Large intestine (tissue), 3 donors: Measurements from ENCODE around the gene ZDHHC19. TPM values are rescaled to one million over a fixed set of nuclear protein-coding genes. Genes with fewer than 3 reads are reported as not detected.

Source experiments
- DNase-seq, 2 donors: peaks; one replicate each; pipeline versions ENCODE4 v3.0.0 to v3.0.0-alpha.2; 2013
- H3K27ac ChIP-seq: one replicate; pipeline ENCODE4 v1.5.1; 2013; ENCODE audit warnings: low read length
- H3K27me3 ChIP-seq: 2 replicates; pipeline ENCODE4 v1.6.1; 2013; ENCODE audit warnings: low read length; ENCODE audit not compliant: control insufficient read depth, insufficient read depth
- H3K36me3 ChIP-seq: 2 replicates; pipeline ENCODE4 v1.6.1; 2013; ENCODE audit warnings: low read length; ENCODE audit not compliant: control insufficient read depth, insufficient read depth
- H3K4me1 ChIP-seq: one replicate; pipeline ENCODE4 v1.6.1; 2013; ENCODE audit warnings: low read length; ENCODE audit not compliant: control insufficient read depth, insufficient read depth
- H3K4me3 ChIP-seq: one replicate; pipeline ENCODE4 v1.5.1; 2013; ENCODE audit warnings: low read length
- H3K9me3 ChIP-seq: one replicate; pipeline ENCODE4 v1.6.1; 2013; ENCODE audit warnings: mild to moderate bottlenecking, low read depth, low read length, moderate library complexity; ENCODE audit not compliant: control insufficient read depth
- WGBS: methylation state at CpG from one replicate; pipeline ENCODE4 v1.1.5; 2013; ENCODE audit warnings: low lambda C conversion rate; ENCODE audit not compliant: insufficient coverage; 5-methylcytosine and 5-hydroxymethylcytosine counted together
- polyA plus RNA-seq: library from polyadenylated mRNA; unstranded; fragments of 120-200 nt; gene quantifications from one replicate; pipeline ENCODE4 v1.2.1, GENCODE V29; 2013

ZDHHC19 gene
- polyA plus RNA-seq, 1 donor: 0.42 TPM

- DNase-seq: peak; percentile 55 to 87
- WGBS: 90% methylated on average over 2 of the region's 24 CpGs
- no peak overlapping the region for H3K4me3 ChIP-seq
- no peaks in the 10 kb centered on the region for H3K9me3 ChIP-seq
- H3K27me3 ChIP-seq: no peaks in the 10 kb centered on the region
- peak overlapping the region; percentile 30 for H3K27ac ChIP-seq
- H3K36me3 ChIP-seq: no peaks in the 10 kb centered on the region
- peaks cover 33% of the 10 kb centered on the region for H3K4me1 ChIP-seq
These were observed 47.3 kb downstream of the ZDHHC19 start for GRCh38 chr3:196163666-196164493.

GRCh38 chr3:196163212-196163611 lies 48.0 kb downstream of the ZDHHC19 start:
- Histone ChIP-seq H3K27me3 (no peaks in the 10 kb centered on the region), H3K36me3 (no peaks in the 10 kb centered on the region), H3K9me3 (no peaks in the 10 kb centered on the region), H3K27ac (peak overlapping the region; percentile 30), H3K4me1 (peaks cover 33% of the 10 kb centered on the region), H3K4me3 (no peak overlapping the region)
- no CpG with 5 or more reads among the region's 6 CpGs for WGBS
- DNase-seq: no peak

GRCh38 chr3:196162679-196163078 lies 48.5 kb downstream of the ZDHHC19 start:
- Histone ChIP-seq H3K27ac (no peak overlapping the region), H3K36me3 (no peaks in the 10 kb centered on the region), H3K4me3 (no peak overlapping the region), H3K4me1 (peaks cover 33% of the 10 kb centered on the region), H3K27me3 (no peaks in the 10 kb centered on the region), H3K9me3 (no peaks in the 10 kb centered on the region)
- DNase-seq: no peak
- WGBS: no CpG with 5 or more reads among the region's 9 CpGs

- H3K4me1 ChIP-seq: peaks cover 33% of the 10 kb centered on the region
- H3K9me3 ChIP-seq: no peaks in the 10 kb centered on the region
- no peak overlapping the region for H3K4me3 ChIP-seq
- peak overlapping the region; percentile 56 for H3K27ac ChIP-seq
- 50% methylated on average over 2 of the region's 15 CpGs for WGBS
- peak; percentile 68 to 88 for DNase-seq
- no peaks in the 10 kb centered on the region for H3K27me3 ChIP-seq
- no peaks in the 10 kb centered on the region for H3K36me3 ChIP-seq
These were observed 51.0 kb downstream of the ZDHHC19 start for GRCh38 chr3:196159952-196160804.

GRCh38 chr3:196159526-196159925 lies 51.7 kb downstream of the ZDHHC19 start:
- no peak for DNase-seq
- Histone ChIP-seq H3K27me3 (no peaks in the 10 kb centered on the region), H3K27ac (peak overlapping the region; percentile 56), H3K4me1 (peaks cover 32% of the 10 kb centered on the region), H3K4me3 (no peak overlapping the region), H3K36me3 (no peaks in the 10 kb centered on the region), H3K9me3 (no peaks in the 10 kb centered on the region)
- no CpG with 5 or more reads among the region's 13 CpGs for WGBS

GRCh38 chr3:196156160-196156559 lies 55.0 kb downstream of the ZDHHC19 start:
- Histone ChIP-seq H3K4me1 (peaks cover 14% of the 10 kb centered on the region), H3K27me3 (no peaks in the 10 kb centered on the region), H3K9me3 (no peaks in the 10 kb centered on the region), H3K36me3 (no peaks in the 10 kb centered on the region), H3K4me3 (no peak overlapping the region), H3K27ac (no peak overlapping the region)
- 100% methylated on average over 2 of the region's 6 CpGs for WGBS
- no peak for DNase-seq

GRCh38 chr3:196150481-196150880 lies 60.7 kb downstream of the ZDHHC19 start:
- H3K27ac ChIP-seq: no peak overlapping the region
- DNase-seq: no peak
- H3K4me3 ChIP-seq: no peak overlapping the region
- H3K4me1 ChIP-seq: no peaks in the 10 kb centered on the region
- no peaks in the 10 kb centered on the region for H3K9me3 ChIP-seq
- H3K27me3 ChIP-seq: no peaks in the 10 kb centered on the region
- WGBS: 40% methylated on average over 2 of the region's 3 CpGs
- H3K36me3 ChIP-seq: no peaks in the 10 kb centered on the region

- H3K4me3 ChIP-seq: no peak overlapping the region
- H3K9me3 ChIP-seq: no peaks in the 10 kb centered on the region
- DNase-seq: no peak
- no peaks in the 10 kb centered on the region for H3K36me3 ChIP-seq
- WGBS: 100% methylated on average over 1 of the region's 7 CpGs
- no peaks in the 10 kb centered on the region for H3K4me1 ChIP-seq
- no peaks in the 10 kb centered on the region for H3K27me3 ChIP-seq
- H3K27ac ChIP-seq: no peak overlapping the region
These were observed 61.3 kb downstream of the ZDHHC19 start for GRCh38 chr3:196149831-196150301.

GRCh38 chr3:196149375-196149774 lies 61.8 kb downstream of the ZDHHC19 start:
- WGBS: no CpG with 5 or more reads among the region's 10 CpGs

More at GRCh38 chr3:196149375-196149774, 61.8 kb downstream of the ZDHHC19 start:
- DNase-seq: no peak
- Histone ChIP-seq H3K27me3 (no peaks in the 10 kb centered on the region), H3K4me1 (no peaks in the 10 kb centered on the region), H3K36me3 (no peaks in the 10 kb centered on the region), H3K4me3 (no peak overlapping the region), H3K9me3 (no peaks in the 10 kb centered on the region), H3K27ac (no peak overlapping the region)
